ENCODE results near the gene ARID1B. TPM values are rescaled to one million over a fixed set of nuclear protein-coding genes. Genes with fewer than 3 reads are reported as not detected.

The ARID1B gene
- total RNA-seq, 1 donor from 2014 or later, result 62.1 TPM

- no peak for DNase-seq (ENCODE audit: low spot score)
- H3K4me3 ChIP-seq, result no peak overlapping the region
- Mint-ChIP-seq H3K4me1 (no peaks in the 10 kb centered on the region), H3K9me3 (no peaks in the 10 kb centered on the region), H3K27ac (no peak overlapping the region), H3K4me3 (no peak overlapping the region), H3K36me3 (peaks cover 35% of the 10 kb centered on the region), H3K27me3 (ENCODE audit: insufficient read depth, low read depth) (no peaks in the 10 kb centered on the region)
- H3K4me2 ChIP-seq, result no peak overlapping the region
- H3F3A ChIP-seq (ENCODE audit: low read depth), result no peaks in the 10 kb centered on the region
- no peaks in the 10 kb centered on the region for H3K27me3 ChIP-seq
- H3K4me1 ChIP-seq, result no peaks in the 10 kb centered on the region
- H3K27ac ChIP-seq, result no peak overlapping the region
- H2AFZ ChIP-seq (replicated peaks), result no peak overlapping the region
- no peaks in the 10 kb centered on the region for H3K9me3 ChIP-seq (ENCODE audit: low read depth)
- H3K79me2 ChIP-seq (ENCODE audit: low read depth), result no peaks in the 10 kb centered on the region
- no peaks in the 10 kb centered on the region for H3K36me3 ChIP-seq
- no peak for TF ChIP-seq EZH2 (IDR thresholded peaks at IDR 0.05)
- TF ChIP-seq, protein P1, sequence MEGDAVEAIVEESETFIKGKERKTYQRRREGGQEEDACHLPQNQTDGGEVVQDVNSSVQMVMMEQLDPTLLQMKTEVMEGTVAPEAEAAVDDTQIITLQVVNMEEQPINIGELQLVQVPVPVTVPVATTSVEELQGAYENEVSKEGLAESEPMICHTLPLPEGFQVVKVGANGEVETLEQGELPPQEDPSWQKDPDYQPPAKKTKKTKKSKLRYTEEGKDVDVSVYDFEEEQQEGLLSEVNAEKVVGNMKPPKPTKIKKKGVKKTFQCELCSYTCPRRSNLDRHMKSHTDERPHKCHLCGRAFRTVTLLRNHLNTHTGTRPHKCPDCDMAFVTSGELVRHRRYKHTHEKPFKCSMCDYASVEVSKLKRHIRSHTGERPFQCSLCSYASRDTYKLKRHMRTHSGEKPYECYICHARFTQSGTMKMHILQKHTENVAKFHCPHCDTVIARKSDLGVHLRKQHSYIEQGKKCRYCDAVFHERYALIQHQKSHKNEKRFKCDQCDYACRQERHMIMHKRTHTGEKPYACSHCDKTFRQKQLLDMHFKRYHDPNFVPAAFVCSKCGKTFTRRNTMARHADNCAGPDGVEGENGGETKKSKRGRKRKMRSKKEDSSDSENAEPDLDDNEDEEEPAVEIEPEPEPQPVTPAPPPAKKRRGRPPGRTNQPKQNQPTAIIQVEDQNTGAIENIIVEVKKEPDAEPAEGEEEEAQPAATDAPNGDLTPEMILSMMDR (IDR thresholded peaks at IDR 0.05), result no peak
- TF ChIP-seq EZH2phosphoT487 (IDR thresholded peaks at IDR 0.05), result no peak
- no peaks in the 10 kb centered on the region for H4K20me1 ChIP-seq (ENCODE audit: low read depth)
- H3K9ac ChIP-seq, result no peak overlapping the region
These were observed 423.4 kb downstream of the ARID1B start for GRCh38 chr6:157200611-157201010.

DNA sequence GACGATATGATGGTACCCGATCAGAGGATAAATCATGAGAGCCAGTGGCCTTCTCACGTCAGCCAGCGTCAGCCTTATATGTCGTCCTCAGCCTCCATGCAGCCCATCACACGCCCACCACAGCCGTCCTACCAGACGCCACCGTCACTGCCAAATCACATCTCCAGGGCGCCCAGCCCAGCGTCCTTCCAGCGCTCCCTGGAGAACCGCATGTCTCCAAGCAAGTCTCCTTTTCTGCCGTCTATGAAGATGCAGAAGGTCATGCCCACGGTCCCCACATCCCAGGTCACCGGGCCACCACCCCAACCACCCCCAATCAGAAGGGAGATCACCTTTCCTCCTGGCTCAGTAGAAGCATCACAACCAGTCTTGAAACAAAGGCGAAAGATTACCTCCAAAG is 423.9 kb downstream of the ARID1B start:
- Mint-ChIP-seq H3K27ac (no peak overlapping the region), H3K9me3 (no peaks in the 10 kb centered on the region), H3K27me3 (ENCODE audit: insufficient read depth, low read depth) (no peaks in the 10 kb centered on the region), H3K4me1 (no peaks in the 10 kb centered on the region), H3K4me3 (no peak overlapping the region), H3K36me3 (peaks cover 38% of the 10 kb centered on the region)
- Histone ChIP-seq H3K79me2 (ENCODE audit: low read depth) (no peaks in the 10 kb centered on the region), H2AFZ (replicated peaks) (no peak overlapping the region), H3K27me3 (no peaks in the 10 kb centered on the region), H3F3A (ENCODE audit: low read depth) (no peaks in the 10 kb centered on the region), H3K4me1 (no peaks in the 10 kb centered on the region), H4K20me1 (ENCODE audit: low read depth) (no peaks in the 10 kb centered on the region), H3K4me3 (no peak overlapping the region), H3K9me3 (ENCODE audit: low read depth) (no peaks in the 10 kb centered on the region), H3K27ac (no peak overlapping the region), H3K4me2 (no peak overlapping the region), H3K36me3 (no peaks in the 10 kb centered on the region), H3K9ac (no peak overlapping the region)
- TF ChIP-seq, protein P1 (IDR thresholded peaks at IDR 0.05), result no peak
- TF ChIP-seq EZH2 (IDR thresholded peaks at IDR 0.05) (no peak), EZH2phosphoT487 (IDR thresholded peaks at IDR 0.05) (no peak)
- DNase-seq (ENCODE audit: low spot score), result no peak

DNA sequence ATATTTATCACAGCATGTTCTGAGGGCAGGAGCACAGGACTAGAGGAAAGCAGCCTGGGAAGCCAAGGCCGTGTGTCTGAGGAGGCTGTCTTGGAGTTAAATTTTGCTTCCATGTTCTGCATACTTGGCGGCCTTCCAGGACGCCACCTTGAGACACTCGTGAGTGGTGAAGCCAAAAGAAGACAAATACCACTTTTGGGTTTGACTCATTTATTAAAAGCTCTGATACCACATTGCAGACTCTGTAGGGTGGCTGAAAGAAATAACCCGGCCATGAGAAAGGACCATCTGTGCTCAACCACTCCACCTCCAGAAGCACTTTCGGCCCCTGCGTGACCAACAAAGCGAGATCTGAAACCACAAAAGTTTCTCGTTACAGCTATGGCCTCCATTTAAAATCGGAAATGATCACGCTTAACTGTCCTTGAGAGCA is 426.1 kb downstream of the ARID1B start:
- H3K9me3 ChIP-seq (ENCODE audit: low read depth), result no peaks in the 10 kb centered on the region
- H3K4me2 ChIP-seq, result no peak overlapping the region
- Mint-ChIP-seq H3K4me1 (no peaks in the 10 kb centered on the region), H3K9me3 (no peaks in the 10 kb centered on the region), H3K27ac (no peak overlapping the region), H3K36me3 (peaks cover 38% of the 10 kb centered on the region), H3K4me3 (no peak overlapping the region), H3K27me3 (ENCODE audit: insufficient read depth, low read depth) (no peaks in the 10 kb centered on the region)
- no peaks in the 10 kb centered on the region for H3F3A ChIP-seq (ENCODE audit: low read depth)
- H3K27ac ChIP-seq, result no peak overlapping the region
- H3K4me1 ChIP-seq, result no peaks in the 10 kb centered on the region
- no peak overlapping the region for H3K4me3 ChIP-seq
- DNase-seq (ENCODE audit: low spot score), result no peak
- no peaks in the 10 kb centered on the region for H4K20me1 ChIP-seq (ENCODE audit: low read depth)
- TF ChIP-seq EZH2phosphoT487 (IDR thresholded peaks at IDR 0.05), result no peak
- TF ChIP-seq, protein P1 (IDR thresholded peaks at IDR 0.05), result no peak
- TF ChIP-seq EZH2 (IDR thresholded peaks at IDR 0.05), result no peak
- no peaks in the 10 kb centered on the region for H3K27me3 ChIP-seq
- no peak overlapping the region for H3K9ac ChIP-seq
- no peaks in the 10 kb centered on the region for H3K79me2 ChIP-seq (ENCODE audit: low read depth)
- no peak overlapping the region for H2AFZ ChIP-seq (replicated peaks)
- peaks cover 4% of the 10 kb centered on the region for H3K36me3 ChIP-seq

Data from neural progenitor cell (in vitro differentiated cells).